HG03432 (cell line): Measurements from ENCODE around the gene CHRNA4.

ENCODE experiments used
- ATAC-seq: cut with Tn5 transposase; IDR thresholded peaks from one replicate; pipeline ENCODE4 v1.9.1; 2021; ENCODE audit warnings: mild to moderate bottlenecking, moderate library complexity; ENCODE audit not compliant: unreplicated experiment

Gene CHRNA4

GRCh38 chr20:63379296-63379695 lies 18.1 kb upstream of the CHRNA4 start:
- ATAC-seq, result no peak

DNA sequence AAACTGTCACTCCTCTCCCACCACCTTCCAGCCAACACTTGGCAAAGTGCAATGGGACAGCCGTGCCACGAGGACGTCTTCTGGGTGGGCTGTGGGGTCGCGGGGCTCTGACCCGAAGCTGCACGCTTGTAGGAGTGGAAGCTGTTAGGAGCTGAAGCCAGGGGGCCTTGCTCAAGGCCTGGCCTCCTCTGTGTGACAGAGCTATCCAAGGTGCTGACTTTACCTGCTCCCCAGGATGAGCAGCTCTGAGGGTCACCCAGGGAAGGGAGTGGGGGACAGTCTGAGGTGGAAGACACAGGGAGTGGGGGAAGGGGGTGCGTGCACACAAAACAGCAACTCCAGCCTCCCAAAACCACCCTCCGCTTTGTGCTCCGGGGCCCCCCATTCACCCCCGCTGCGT lies 17.5 kb upstream of the CHRNA4 start:
- no peak for ATAC-seq

- no peak for ATAC-seq
Observed at GRCh38 chr20:63377951-63378381, 16.8 kb upstream of the CHRNA4 start.

DNA sequence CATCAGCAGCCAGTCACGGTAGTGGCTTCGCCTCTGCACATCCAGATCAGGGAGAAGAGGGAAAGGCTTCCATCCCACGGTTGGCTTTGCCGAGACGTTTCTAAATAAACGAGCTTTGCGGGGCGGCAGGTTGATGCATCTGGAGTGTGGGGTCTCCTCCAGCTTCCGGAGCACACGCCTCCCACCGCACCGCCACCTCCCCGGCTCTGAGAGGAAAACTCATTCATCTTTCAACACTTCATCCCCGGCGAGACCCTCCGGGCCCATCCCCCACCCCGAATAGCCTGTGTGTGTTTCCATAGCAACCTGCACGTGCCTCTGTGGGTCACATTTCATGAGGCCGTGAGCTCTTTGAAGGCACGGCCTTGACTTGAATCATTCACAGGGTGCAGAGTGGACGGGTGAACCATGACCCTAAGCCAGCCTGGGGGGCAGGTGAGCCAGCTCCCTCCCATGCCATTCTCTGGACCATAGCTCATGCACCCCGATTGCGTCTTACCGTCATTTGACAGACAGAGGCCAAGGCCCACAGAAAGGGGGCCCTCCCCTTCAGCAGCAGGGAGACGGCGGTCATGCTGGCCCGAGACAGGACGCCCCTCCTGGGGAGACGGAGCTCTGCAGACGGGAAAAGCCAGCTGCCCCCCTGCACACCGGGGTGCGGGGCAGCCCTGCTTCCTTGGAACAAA lies 16.2 kb upstream of the CHRNA4 start:
- no peak for ATAC-seq

- no peak for ATAC-seq
Observed at GRCh38 chr20:63376283-63377250, 15.4 kb upstream of the CHRNA4 start.

GRCh38 chr20:63375438-63375837 lies 14.3 kb upstream of the CHRNA4 start:
- no peak for ATAC-seq

DNA sequence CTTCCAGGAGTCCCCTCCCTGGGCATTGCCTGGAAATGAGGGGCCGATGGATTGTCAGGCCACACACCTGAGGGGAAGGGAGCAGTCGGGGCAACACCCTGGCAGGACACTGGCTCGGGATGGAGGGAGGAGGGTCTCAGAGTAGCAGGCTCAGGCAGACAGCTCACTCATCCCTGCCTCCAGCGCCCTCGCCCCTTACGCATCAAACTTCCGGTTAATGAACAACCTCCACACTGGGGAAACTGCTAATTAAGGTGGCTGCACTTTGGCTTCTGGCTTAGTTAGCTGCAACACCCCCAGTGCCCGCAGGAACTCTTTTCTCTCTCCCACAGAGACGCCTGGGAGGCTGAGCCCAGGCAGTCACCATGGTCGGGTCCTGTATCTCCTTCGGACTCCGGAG lies 13.4 kb upstream of the CHRNA4 start:
- ATAC-seq, result no peak

- ATAC-seq, result no peak
Observed at GRCh38 chr20:63373996-63374395, 12.8 kb upstream of the CHRNA4 start.

DNA sequence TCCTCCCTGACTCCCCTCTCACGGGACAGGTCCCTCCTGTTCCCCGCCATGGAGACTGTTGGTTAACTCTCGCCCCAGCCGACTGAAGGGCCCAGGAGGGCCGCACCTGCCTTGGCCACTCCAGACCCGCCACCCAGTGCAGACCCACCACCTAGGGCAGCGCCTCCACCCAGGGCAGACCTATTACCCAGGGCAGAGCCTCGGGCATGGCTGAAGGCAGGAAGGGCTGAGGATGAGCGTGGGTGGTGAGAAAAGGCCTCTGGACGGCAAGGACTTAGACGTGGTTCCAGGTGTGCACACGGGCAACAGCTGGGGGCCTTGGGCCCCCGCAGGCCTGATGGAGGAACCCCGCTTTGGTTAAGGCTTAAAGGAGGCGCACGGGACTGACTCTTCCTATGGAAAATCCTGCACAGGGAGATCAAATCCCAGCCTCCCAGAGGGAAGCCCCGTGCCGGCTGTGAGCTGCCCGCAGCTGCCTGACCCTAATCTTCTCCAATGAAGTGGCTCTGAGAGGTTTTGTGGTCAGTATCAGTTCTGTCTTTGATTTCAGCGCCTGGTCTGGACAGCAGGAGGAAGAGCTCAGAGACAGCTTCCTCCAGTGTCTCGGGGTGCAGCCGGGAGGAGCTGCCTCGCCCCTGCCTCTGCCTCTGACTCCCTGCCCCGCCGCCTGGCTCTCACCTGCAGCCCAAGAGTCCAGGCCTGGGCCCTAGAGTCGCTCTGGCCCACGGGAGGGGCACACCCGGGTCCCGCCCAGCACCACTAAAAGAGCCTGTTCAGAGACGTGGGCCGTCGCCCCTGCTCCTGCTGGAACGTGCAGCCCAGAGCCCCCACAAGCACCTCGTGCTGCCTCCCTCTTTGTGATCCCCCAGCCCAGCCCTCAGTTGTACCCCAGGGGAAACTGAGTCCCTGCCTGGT lies 12.1 kb upstream of the CHRNA4 start:
- no peak for ATAC-seq

DNA sequence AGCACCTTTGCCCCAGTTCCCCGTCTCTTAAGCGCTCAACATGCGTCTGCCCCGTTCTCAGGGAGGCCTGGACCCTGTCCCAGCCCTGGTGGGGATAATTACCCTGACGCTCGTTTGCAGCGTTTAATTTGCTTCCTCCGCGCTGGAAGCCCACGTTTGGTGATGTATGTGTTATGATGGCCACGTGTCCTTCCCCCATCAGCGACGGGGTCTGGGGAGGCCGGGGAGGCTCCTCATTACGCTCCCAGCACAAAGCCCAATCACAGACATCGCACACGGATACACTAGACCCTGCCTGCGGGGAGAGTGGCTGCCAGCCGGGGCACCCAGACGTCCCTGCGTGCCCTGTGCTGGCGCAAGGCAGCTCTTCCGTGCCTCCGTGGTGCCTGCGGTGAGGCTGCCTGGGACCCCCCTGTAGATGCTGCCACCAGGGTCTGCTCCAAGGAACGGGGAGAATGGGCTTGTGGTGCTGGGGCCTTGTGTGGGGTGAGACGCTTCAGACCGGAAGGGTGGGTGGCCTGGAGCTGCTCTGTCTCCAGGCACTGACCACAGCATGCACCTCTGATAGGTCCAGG lies 10.2 kb upstream of the CHRNA4 start:
- no peak for ATAC-seq

- no peak for ATAC-seq
Observed at GRCh38 chr20:63370618-63371187, 9.6 kb upstream of the CHRNA4 start.

DNA sequence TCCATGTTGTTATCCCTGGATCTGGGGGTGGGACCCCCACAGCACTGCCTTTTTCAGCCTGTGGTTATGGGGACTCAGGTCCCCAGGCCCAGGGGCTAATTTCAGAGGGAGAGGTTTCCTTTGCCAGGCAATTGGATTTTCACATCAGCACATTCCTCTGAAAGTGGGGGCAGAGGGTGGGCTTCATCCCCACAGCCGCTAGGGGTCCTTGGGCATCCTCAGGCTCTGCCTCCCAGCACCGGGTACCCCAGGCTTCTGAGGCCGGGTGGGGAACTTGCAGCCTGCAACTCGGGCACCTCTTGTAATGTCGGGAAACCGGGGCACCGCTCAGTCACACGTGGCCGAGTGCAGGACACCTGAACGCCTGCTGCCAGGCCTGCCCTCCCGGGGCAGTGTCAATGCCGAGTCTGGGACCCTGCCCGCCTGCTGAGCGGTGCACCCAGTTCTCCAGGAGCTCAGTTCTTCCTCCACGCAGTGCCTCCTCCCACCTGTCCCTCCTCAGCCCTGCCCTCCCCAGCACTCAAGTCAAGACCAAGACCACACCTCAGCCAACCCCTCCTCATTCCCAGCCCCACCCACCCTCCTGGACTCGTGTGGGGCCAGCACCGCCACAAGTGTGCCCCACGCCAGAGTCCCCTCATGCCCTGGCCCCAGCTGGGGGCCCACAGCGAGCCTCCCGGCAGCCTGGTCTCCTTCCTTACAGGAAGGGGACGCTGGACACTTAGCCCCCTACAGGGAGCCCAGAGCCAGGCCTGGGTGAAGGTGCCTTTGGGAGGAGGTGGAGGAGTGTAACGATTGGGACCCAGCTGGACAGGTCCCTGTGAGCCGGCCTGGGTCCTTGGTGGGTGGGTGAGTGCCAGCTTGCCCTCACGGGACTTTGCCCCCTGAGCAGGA lies 8.8 kb upstream of the CHRNA4 start:
- no peak for ATAC-seq

- ATAC-seq, result no peak
Observed at GRCh38 chr20:63369024-63369530, 7.9 kb upstream of the CHRNA4 start.

GRCh38 chr20:63368151-63368550 lies 7.0 kb upstream of the CHRNA4 start:
- no peak for ATAC-seq

- no peak for ATAC-seq
Observed at GRCh38 chr20:63367446-63368055, 6.4 kb upstream of the CHRNA4 start.

GRCh38 chr20:63366390-63367365 lies 5.5 kb upstream of the CHRNA4 start:
- ATAC-seq, result no peak

GRCh38 chr20:63365601-63366389 lies 4.6 kb upstream of the CHRNA4 start:
- no peak for ATAC-seq
